GM19025 (cell line): Measurements from ENCODE around the gene ITPR2.
"Not testable (repeated sequence)": the region's sequence is repeated elsewhere in the genome, so short reads cannot be mapped to it uniquely, and the experiment has no call there.

Experiments used
- ATAC-seq: cut with Tn5 transposase; IDR thresholded peaks from one replicate; pipeline ENCODE4 v1.9.1; 2021; ENCODE audit warnings: mild to moderate bottlenecking, low read depth, moderate library complexity; ENCODE audit not compliant: unreplicated experiment

ITPR2 gene

DNA sequence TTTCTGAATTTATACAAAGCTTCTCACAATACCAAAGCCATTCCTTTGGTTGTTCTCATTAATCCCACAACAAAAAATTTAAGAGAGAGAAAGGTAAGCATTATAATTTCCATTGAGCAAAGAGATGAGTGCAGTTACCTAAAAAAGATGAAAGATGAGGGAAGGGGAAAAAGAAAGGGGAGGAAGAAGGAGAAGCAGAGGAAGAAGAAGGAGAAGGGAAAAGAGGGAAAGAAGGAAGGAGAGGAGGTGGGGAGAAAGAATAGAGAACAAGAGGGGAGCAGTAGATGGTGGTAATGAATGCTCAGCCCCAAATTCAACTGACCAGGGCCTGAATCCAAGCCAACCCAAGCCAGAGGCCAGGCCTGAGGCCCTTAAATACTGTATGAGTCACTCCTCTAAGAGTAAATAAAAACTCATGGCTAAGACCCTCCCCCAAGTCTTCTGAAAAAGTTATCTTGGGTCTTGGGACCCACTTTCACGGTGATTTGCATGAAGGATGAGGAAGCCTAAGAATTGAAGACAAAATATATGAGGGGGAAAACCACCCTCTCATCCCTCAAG, 144.6 kb downstream of the ITPR2 start:
- no peak for ATAC-seq

DNA sequence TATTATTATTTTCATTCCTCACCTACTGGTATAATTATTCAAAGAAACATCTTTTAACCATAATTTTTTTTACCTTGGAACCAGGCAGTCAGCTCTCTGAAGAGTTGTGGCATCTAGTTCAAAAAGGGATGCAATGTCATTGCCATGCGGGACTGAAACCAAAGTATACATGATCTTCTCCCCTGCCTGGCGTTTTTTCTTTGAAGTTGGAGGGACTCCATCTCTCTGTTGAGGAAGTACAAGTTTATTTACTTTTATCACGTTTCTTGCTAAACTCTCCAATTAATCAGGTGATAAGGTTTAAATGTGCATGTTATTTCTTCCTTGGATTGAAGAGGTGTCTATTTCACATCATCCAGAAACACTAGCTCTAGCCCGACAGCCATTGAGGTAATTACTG, 146.6 kb downstream of the ITPR2 start:
- no peak for ATAC-seq

DNA sequence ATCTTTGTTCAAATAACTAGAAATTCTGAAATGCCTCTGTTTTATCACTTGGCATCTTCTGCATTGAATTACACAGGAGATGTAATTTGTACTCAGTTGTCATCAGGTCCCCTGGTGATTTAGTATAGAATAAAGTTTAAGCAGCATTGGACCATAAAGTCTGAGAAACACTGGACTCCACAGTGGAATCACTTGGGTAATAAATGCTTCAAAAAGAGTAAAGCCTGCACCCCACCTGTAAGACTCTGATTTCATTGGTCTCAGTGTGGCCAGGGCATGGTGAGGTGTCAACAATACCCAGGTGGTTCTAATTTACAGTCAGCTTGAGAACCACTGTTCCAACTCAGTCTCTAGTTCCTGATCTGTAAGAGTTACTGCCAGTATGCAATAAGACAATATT, 148.9 kb downstream of the ITPR2 start:
- ATAC-seq: no peak

DNA sequence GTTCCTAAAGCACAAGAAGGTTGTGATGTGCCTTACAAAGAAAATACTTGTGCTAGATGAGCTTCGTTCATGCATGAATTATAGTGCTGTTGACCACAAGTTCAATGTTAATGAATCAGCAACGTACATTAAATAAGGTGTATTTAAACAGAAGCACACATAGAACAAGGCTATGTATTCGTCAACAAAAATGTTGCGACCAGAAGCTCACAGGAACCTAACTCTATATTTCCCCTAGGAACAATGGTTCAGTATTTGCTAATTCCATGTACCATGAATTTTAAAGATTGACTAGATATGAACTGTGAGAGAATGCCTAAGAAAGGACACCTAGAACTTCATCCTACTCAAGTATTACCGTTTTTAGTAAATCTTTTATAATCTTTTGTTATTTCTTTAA, 149.6 kb downstream of the ITPR2 start:
- ATAC-seq: no peak

DNA sequence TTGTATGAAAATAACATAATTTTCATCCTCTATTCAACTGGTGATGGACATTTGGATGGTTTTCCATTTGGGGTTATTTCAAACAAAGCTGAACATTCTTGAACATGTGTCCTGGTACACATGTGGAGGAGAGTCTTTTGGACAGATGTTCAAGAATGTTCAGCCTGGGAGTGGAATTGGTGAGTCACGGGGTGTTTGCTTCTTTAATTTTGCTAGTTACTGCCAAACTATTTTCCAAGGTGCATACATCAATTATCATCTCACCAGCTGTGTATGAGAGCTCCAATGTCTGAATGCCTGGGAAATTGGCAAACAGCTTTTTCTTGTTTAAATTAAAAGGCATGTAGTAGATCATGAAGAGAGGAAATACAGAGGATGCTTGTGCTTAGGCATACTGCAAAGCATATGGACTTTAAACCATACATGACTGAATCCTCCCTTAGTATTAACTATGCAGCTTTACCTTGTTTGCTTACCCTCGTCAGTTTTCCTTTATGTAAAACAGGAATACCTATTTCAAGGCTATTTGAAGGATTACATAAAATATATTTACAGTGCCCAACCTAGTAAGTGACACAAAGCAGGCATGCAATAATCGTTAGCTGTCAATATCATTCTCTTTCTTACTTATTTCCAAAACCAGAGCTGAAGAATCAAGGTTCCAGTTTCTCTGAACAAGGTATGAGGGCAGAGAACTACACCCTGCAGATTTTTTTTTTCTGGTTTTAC, 152.1 kb downstream of the ITPR2 start:
- no peak for ATAC-seq

DNA sequence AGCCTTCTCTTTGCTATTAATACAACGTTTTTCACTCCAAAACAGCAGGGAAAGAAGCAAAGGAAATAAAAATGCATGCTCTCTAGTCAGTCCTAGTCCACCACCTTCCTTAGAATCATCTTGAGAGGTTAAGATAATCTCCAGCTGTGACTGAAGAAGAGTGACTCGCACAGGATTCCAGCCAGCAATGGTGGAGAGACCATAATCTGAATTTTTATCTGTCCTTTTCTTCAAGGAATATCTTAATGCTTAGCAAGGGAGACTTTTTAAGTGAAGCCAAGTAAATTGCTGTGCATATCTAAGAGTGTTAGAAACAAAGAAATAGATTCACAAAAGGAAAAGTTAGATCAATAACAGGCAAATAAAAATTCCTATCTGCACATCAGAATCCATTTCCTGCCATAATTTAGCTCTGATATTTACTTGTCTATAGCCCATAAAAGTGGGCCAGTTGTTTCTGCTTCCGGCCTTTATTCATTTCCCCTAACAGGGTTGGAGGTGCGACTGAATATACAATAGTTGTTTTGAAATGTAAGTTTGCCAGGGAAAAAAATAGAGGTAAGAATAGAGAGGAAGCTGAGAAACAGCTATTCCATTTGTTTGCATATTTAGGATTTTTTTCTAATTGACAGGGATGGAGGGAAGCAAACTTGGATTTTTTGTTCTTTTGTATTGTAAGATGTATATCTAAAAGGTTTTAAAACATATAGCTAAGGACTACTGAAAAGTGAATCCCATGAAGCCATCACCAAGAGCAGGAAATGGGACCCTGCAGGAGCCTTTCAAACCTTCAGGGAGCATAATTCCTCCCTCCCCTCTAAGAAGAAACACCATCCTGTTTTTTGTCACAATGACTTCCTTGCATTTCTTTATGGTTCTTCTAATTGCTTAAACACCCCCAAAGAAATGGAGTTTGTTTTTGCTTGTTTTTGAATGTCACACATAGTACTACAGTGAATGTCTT, 154.0 kb downstream of the ITPR2 start:
- ATAC-seq: no peak

DNA sequence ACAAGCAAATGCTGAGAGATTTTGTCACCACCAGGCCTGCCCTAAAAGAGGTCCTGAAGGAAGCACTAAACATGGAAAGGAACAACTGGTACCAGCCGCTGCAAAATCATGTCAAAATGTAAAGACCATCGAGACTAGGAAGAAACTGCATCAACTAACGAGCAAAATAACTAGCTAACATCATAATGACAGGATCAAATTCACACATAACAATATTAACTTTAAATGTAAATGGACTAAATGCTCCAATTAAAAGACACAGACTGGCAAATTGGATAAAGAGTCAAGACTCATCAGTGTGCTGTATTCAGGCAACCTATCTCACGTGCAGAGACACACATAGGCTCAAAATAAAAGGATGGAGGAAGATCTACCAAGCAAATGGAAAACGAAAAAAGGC, 161.5 kb downstream of the ITPR2 start:
- not testable (repeated sequence) for ATAC-seq

DNA sequence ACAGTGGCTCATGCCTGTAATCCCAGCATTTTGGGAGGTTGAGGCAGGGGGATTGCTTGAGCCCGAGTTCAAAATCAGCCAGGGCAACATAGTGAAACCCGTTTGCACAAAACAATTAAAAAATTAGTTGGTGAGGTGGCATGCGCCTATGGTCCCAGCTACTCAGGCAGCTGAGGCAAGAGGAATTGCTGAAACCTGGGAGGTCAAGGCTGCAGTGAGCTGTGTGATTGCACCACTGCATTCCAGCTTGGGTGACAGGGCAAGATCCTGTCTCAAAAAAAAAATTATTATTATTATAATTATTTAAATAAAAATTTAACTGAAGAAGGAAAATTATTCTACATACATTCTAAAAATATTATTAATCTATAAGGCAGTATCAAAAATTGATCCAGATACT, 164.1 kb downstream of the ITPR2 start:
- no peak for ATAC-seq

DNA sequence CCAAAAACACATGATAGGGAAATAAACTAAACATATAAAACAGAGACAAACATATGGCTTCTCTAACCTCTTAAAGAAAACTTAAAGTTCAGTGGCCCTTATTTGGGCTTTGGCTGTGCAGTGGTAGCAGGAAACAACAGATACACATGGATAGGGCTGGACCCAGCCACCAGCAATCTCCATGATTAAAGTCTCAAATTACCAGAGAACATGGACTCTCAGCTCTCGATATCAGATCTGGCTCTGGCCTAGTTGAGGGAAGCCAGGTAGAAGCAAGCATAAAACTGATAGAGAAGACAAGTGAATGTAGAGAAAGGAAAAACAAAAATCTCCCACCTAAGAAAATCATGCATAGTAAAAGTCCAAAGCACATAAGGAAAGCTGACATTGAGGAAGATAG, 164.8 kb downstream of the ITPR2 start:
- no peak for ATAC-seq

DNA sequence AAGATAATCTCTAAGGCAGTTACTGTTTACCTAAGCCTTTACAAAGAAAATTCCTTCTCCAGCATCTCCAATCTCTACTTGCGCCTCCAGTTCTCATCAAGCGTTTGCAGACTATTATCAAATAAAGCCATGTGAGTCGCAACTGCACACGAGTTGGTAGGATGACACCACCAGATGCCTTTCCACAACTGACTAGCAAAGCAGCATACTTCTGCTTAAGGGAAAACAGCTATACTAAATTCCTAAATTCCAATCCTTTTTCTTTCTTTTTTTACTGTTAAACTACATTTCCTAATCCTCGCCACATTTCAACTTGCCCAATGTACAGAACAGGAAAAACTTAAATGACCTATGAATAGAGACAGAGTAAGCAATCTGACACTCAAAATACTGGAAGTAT, 166.7 kb downstream of the ITPR2 start:
- ATAC-seq: no peak

DNA sequence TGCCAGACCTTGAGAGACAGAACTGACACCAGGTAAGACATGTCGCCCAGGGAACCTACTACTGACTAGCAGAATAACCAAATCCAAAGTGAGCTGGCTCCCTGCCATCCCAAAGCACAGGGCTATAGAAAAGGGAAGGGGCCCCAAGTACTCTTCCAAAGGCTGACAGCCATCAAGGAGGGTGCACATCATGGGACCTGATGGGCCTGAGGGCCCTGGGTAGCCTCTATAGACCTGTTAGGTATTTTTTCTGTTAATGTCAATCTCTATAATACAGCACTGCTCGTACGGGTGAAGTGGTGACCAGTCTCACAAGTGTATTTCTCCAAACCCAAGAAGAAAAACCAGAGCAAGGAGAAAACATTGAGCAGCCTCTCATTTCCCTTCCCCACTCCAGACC, 171.6 kb downstream of the ITPR2 start:
- no peak for ATAC-seq

DNA sequence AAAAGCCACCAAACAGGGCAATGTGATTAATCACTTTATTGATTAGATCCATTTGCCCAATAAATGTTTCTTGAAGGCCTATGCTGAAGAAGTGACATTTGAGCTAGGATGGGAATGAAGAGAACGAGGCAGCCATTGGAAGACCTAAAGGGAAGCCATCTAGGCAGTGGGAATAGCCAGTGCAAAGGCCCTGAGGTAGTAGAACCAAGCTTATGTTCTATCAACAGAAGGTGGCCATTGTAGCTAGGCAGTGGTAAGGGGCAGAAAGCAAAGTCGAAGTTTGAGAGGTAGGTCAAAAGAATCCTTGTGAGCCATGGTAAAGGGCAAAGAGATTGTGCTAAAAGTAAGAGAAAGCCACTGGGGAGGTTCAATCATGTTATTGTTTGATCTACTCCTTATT, 173.1 kb downstream of the ITPR2 start:
- ATAC-seq: no peak

DNA sequence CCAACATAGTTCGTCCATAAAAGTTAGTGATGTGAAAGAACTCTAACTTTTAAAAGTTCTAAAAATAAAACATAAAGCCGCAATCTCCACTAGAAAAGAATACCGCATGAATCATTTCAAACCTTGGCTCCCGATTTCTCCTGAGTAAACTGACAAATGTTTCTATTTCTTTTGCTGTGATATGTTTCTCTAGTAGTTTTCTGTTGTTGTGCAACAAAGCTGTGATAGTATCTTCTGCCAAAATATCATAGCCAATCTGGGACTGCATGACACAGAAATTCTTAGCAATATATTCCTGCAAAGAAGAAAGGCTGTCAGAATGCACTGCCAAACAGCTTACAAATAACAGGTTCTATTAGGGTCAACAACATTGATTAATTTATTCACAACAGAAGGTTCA, 174.0 kb downstream of the ITPR2 start:
- ATAC-seq: no peak

DNA sequence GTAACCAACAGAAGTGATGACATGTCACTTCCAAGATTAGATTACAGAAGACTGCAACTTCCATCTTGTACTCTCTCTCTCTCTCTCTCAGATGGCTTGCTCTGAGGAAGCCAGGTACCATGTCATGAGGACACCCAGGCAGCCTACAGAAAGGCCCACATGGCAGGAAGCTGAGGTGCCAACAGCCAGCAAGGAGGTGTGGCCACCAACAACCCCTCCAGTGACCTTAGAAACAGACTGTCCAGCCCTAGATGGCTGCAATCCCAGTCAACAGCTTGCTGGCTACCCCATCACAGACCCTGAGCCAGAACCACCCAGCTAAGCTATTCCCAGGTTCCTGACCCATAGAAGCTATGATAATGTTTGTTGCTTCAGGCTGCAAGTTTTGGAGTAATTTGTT, 178.4 kb downstream of the ITPR2 start:
- ATAC-seq: no peak

DNA sequence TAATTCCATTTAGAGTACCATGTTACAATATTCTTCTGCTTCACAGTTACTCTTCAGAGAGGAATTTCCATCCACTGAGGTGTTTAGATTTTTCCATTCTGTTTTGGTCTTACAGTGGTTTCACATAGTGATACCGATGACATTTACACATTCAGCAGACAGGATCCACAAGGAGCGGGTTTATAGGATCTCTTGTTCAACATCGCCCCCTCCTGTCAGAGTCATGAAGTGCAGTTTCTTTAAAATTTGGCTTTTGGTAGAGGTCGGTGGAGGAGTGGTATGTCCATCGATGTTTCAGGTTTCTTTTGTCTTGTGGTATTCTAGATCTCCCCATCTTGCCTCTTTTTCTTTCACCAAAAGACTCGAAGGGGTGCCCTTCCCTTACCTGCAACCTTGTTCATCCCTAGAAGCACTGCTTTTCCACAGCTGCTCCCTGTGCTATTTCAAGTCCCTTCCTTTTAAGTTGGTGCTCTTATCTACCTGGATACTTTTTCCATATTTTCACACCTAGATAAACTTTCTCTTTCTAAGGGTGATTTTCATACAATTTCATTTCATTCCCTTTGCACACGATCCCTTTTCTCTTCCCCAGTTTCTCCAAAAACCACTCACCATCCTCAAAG, 181.3 kb downstream of the ITPR2 start:
- ATAC-seq: no peak

DNA sequence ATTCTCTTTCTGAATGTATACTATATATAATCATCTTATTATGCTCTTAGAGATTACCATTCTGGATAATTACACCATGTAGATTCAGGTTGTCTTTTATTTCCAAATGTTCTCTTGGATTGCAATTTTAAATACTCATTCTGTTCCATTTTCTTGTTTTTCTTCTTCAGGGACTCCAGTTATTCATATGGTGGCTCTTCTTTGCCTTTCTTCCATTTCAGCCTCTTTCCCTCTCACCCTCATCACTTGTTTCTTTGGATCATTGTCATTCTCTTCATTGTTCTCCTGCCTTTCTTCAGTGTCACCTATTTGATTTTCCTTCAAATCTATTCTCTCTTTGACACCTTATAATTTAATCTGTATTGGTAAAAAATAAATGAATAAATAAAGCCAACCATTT, 182.0 kb downstream of the ITPR2 start:
- ATAC-seq: no peak

DNA sequence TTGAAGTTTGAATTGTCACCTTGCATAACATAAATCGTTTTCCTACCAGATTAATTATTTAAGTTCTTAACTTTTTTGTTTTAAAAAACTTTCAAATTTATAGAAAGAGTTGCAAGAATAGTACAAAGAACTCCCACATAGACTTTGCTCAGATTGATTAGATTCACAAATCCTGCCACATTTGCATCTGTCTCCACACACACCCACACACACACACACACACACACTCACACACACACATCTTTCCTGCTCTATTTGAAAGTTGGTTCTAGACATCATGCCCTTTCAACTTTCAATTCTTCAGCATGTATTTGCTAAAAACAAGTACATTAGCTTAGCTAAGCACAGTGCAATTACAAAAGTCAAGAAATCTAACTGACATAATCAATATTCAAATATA, 184.0 kb downstream of the ITPR2 start:
- no peak for ATAC-seq

DNA sequence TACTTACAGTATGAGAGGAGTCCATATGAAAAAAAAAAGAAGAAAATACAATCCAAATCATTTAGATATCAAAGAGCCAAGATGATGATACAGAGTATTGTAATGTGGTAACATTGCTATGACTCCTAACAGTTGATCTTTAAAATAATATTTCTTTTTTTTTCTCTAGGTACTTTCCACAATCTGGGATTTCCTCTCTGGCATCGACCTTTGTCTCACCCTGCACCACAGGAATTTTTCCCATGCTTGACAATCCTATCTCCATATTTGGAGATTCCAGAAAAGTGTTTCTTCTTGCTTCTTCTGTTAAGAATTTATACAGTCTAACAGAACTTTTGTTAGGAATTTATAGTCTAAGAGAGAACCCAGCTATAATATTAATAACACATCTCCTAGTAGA, 184.4 kb downstream of the ITPR2 start:
- ATAC-seq: no peak

DNA sequence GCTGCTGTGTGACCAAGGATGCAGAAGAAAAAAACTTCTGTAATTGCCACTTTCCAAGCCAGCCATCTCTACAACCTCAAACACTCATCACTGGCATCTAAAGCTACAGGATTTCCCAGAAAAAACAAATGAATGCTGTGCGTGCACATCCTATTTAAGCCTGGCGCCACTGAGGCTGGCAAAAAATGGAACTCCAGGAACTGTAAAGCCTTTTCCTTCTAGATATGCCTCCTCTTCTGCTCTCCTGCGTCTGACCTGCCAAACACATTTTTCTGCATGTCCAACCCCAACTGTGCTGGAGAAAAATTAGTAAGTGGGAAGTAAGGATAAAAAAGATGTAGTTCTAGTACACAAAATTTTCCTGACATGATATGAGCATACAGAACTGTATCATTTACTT, 184.9 kb downstream of the ITPR2 start:
- no peak for ATAC-seq

DNA sequence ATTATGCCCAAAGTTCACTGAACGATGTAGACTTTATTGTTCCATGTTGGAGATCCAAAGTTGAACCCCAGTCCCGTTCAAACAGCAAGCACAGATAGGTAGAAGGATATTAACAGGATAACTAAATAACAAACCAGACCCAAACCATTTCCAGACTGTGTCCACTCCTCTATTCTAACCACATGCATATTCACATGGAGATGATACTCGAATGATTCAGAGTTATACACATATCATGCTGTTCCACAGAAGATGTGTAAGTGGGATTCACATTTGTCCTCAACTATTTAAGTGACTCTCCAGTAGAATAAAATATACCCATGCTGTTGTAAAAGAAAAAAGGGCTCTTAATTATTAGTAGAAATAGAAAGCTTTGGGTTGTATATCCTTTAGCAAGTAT, 185.9 kb downstream of the ITPR2 start:
- ATAC-seq: no peak

DNA sequence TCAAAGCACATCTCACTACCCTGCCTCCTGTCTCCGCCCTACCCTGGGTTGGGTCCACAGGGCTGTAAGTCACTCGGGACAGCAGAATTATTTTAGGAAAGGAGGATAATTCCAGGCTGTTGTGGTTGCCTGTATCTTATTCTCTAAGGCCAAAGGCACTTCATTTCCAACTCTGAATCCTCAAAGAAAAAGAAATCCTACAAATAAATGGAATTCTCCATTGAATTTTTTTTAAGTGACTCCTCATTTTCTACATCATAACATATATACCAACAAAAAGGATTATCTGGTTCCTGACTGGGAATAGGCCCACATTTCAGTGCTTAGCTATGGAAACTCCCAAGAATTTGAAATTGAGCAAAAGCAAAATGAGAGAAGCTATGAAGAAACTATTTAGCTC, 186.4 kb downstream of the ITPR2 start:
- ATAC-seq: no peak
